GM12874 (cell line): ENCODE results near the gene ABCC8.

Source experiments
- CTCF ChIP-seq: IDR thresholded peaks from 2 replicates; pipeline ENCODE4 v1.5.1; 2011; ENCODE audit warnings: low read depth, mild to moderate bottlenecking, control low read depth, low read length, moderate library complexity; ENCODE audit not compliant: insufficient read depth

Gene ABCC8

GRCh38 chr11:17476317-17477083, at the start of gene ABCC8:
Gene ABCC8 (minus strand): TSS chr11:17476845. CDS start chr11:17476776, 69 bp downstream.
- no peak for TF ChIP-seq CTCF

- no peak for TF ChIP-seq CTCF
These were observed 49.7 kb upstream of the ABCC8 start for GRCh38 chr11:17526326-17526725.

- TF ChIP-seq CTCF: no peak
These were observed 48.9 kb upstream of the ABCC8 start for GRCh38 chr11:17525570-17525969.

- TF ChIP-seq CTCF: no peak
These were observed 47.6 kb upstream of the ABCC8 start for GRCh38 chr11:17524221-17524620.

- TF ChIP-seq CTCF: no peak
These were observed 46.0 kb upstream of the ABCC8 start for GRCh38 chr11:17522655-17523054.

GRCh38 chr11:17521106-17521900, 44.7 kb upstream of the ABCC8 start:
- TF ChIP-seq CTCF: no peak

- TF ChIP-seq CTCF: no peak
These were observed 42.6 kb upstream of the ABCC8 start for GRCh38 chr11:17519061-17519885.
